ENCODE measurements around the gene TRAPPC11.

TRAPPC11 gene

DNA sequence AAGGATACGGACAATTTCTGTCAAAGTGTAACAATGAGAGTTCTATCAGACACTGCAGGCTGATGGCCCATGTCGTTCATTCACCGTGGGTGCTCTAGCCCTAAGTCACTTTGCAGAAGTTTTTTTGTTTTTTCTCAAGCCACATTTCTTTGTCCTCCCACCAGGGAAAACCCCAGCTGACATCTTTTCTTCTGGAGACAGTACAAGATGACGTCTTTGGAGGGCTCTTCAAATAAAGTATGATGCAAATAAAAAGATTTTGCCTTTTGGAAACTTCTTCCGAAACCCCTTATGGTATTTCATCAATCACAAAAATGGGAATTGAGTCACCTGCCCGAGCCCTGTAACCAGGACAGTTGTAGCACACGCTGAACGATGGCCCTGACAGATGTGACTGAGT lies 73.2 kb downstream of the TRAPPC11 start:
- H3K9me3 ChIP-seq (ENCODE audit: insufficient read depth, low read length): no peaks in the 10 kb centered on the region
- H2AFZ ChIP-seq (ENCODE audit: low read depth, low read length, severe bottlenecking): no peak overlapping the region
- H3K4me3 ChIP-seq (ENCODE audit: insufficient read depth, low read length, poor library complexity, severe bottlenecking): no peak overlapping the region
- no peaks in the 10 kb centered on the region for H3F3A ChIP-seq (ENCODE audit: insufficient read depth)
- H4K20me1 ChIP-seq (ENCODE audit: low read depth, low read length): no peaks in the 10 kb centered on the region
- H3K79me2 ChIP-seq (ENCODE audit: insufficient read depth, low read length): no peaks in the 10 kb centered on the region
- H3K36me3 ChIP-seq (ENCODE audit: low read length): no peaks in the 10 kb centered on the region
- no peaks in the 10 kb centered on the region for H3K9me2 ChIP-seq (replicated peaks; ENCODE audit: insufficient read depth, low read length)
- H3K27ac ChIP-seq (ENCODE audit: low read depth, low read length): no peak overlapping the region
- H3K4me2 ChIP-seq (ENCODE audit: low read depth, low read length, poor library complexity, severe bottlenecking): no peak overlapping the region
- no peak overlapping the region for H3K9ac ChIP-seq (ENCODE audit: low read length)
- no peak for TF ChIP-seq CTCF (IDR thresholded peaks at IDR 0.05; ENCODE audit: insufficient read depth, low read length, poor library complexity, severe bottlenecking)
- TF ChIP-seq EZH2phosphoT487 (conservative IDR thresholded peaks at IDR 0.05; ENCODE audit: low read length): no peak
- H3K27me3 ChIP-seq (ENCODE audit: low read length): no peaks in the 10 kb centered on the region

GRCh38 chr4:183733181-183733580 lies 74.1 kb downstream of the TRAPPC11 start:
- no peak overlapping the region for H3K4me3 ChIP-seq (ENCODE audit: insufficient read depth, low read length, poor library complexity, severe bottlenecking)
- H3F3A ChIP-seq (ENCODE audit: insufficient read depth): no peaks in the 10 kb centered on the region
- H3K9ac ChIP-seq (ENCODE audit: low read length): no peak overlapping the region
- H3K79me2 ChIP-seq (ENCODE audit: insufficient read depth, low read length): no peaks in the 10 kb centered on the region
- no peaks in the 10 kb centered on the region for H3K9me2 ChIP-seq (replicated peaks; ENCODE audit: insufficient read depth, low read length)
- no peaks in the 10 kb centered on the region for H3K9me3 ChIP-seq (ENCODE audit: insufficient read depth, low read length)
- H3K27me3 ChIP-seq (ENCODE audit: low read length): no peaks in the 10 kb centered on the region
- no peak overlapping the region for H3K27ac ChIP-seq (ENCODE audit: low read depth, low read length)
- no peak overlapping the region for H3K4me2 ChIP-seq (ENCODE audit: low read depth, low read length, poor library complexity, severe bottlenecking)
- H4K20me1 ChIP-seq (ENCODE audit: low read depth, low read length): no peaks in the 10 kb centered on the region
- no peak for TF ChIP-seq EZH2phosphoT487 (conservative IDR thresholded peaks at IDR 0.05; ENCODE audit: low read length)
- no peak for TF ChIP-seq CTCF (IDR thresholded peaks at IDR 0.05; ENCODE audit: insufficient read depth, low read length, poor library complexity, severe bottlenecking)
- no peak overlapping the region for H2AFZ ChIP-seq (ENCODE audit: low read depth, low read length, severe bottlenecking)
- H3K36me3 ChIP-seq (ENCODE audit: low read length): no peaks in the 10 kb centered on the region

DNA sequence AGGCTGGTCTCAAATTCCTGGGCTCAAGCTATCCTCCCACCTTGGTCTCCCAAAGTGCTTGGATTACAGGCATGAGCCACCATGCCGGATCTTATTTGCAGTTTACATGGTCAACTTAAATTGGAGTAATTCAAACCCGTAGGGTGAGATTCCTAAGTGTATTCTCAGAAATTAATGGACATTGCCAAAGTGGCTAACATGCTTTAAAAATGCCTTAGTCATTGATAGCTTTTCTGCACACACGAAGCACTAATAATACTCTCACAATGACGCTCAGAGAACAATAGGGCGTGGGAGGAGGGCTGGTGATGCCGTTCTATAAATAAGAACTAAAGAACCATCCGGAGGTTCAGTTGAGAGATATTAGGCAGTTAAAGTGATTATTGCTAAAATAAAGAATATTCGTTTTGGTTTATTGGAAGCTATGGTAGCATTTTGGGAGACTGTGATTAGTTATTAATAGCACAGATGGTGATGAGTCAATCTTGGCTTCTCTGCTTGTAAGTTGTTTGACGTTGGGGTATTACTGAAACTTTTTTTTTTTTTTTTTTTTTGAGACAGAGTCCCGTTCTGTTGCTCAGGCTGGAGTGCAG lies 79.1 kb downstream of the TRAPPC11 start:
- H3K27ac ChIP-seq (ENCODE audit: low read depth, low read length): no peak overlapping the region
- no peak overlapping the region for H3K4me3 ChIP-seq (ENCODE audit: insufficient read depth, low read length, poor library complexity, severe bottlenecking)
- H3K36me3 ChIP-seq (ENCODE audit: low read length): no peaks in the 10 kb centered on the region
- H3K9me3 ChIP-seq (ENCODE audit: insufficient read depth, low read length): no peaks in the 10 kb centered on the region
- no peaks in the 10 kb centered on the region for H4K20me1 ChIP-seq (ENCODE audit: low read depth, low read length)
- H3F3A ChIP-seq (ENCODE audit: insufficient read depth): no peaks in the 10 kb centered on the region
- TF ChIP-seq EZH2phosphoT487 (conservative IDR thresholded peaks at IDR 0.05; ENCODE audit: low read length): no peak
- no peak for TF ChIP-seq CTCF (IDR thresholded peaks at IDR 0.05; ENCODE audit: insufficient read depth, low read length, poor library complexity, severe bottlenecking)
- no peaks in the 10 kb centered on the region for H3K9me2 ChIP-seq (replicated peaks; ENCODE audit: insufficient read depth, low read length)
- no peaks in the 10 kb centered on the region for H3K27me3 ChIP-seq (ENCODE audit: low read length)
- no peak overlapping the region for H3K9ac ChIP-seq (ENCODE audit: low read length)
- no peak overlapping the region for H3K4me2 ChIP-seq (ENCODE audit: low read depth, low read length, poor library complexity, severe bottlenecking)
- no peaks in the 10 kb centered on the region for H3K79me2 ChIP-seq (ENCODE audit: insufficient read depth, low read length)
- no peak overlapping the region for H2AFZ ChIP-seq (ENCODE audit: low read depth, low read length, severe bottlenecking)

Measured in SU-DHL-6 (cell line).